Endothelial cell (in vitro differentiated cells): Measurements from ENCODE around the gene SLC35G4. TPM values are rescaled to one million over a fixed set of nuclear protein-coding genes. Genes with fewer than 3 reads are reported as not detected.

Source experiments
- DNase-seq: peaks from one replicate; pipeline ENCODE4 v3.0.0; 2021; ENCODE audit warnings: low spot score
- H3K27ac Mint-ChIP-seq: one replicate; pipeline ENCODE4 v1.8.0; 2021; ENCODE audit warnings: mixed read lengths, inconsistent platforms; ENCODE audit not compliant: unreplicated experiment
- H3K27me3 Mint-ChIP-seq: one replicate; pipeline ENCODE4 v1.8.0; 2021; ENCODE audit warnings: mild to moderate bottlenecking, moderate library complexity, mixed read lengths, inconsistent platforms; ENCODE audit not compliant: unreplicated experiment
- H3K36me3 Mint-ChIP-seq: one replicate; pipeline ENCODE4 v1.8.0; 2021; ENCODE audit warnings: mild to moderate bottlenecking, low read depth, mixed read lengths, inconsistent platforms; ENCODE audit not compliant: unreplicated experiment
- H3K4me1 Mint-ChIP-seq: one replicate; pipeline ENCODE4 v1.8.0; 2021; ENCODE audit warnings: mild to moderate bottlenecking, mixed read lengths, inconsistent platforms; ENCODE audit not compliant: unreplicated experiment
- H3K4me3 Mint-ChIP-seq: one replicate; pipeline ENCODE4 v1.8.0; 2021; ENCODE audit warnings: mild to moderate bottlenecking, mixed read lengths, inconsistent platforms; ENCODE audit not compliant: unreplicated experiment
- H3K9me3 Mint-ChIP-seq: one replicate; pipeline ENCODE4 v1.8.0; 2021; ENCODE audit warnings: mixed read lengths, inconsistent platforms; ENCODE audit not compliant: unreplicated experiment
- CTCF ChIP-seq: fragments of 200-600 bp; sonication (generic); IDR thresholded peaks from one replicate; pipeline ENCODE4 v1.5.0; 2021; ENCODE audit warnings: antibody characterized with exemption; ENCODE audit not compliant: unreplicated experiment
- total RNA-seq: library from RNA; stranded (reverse); fragmentation: NEBNext Ultra II Directional; extraction: Animal tissue kit (Norgen Biotek cat#: 25700); gene quantifications from one replicate; pipeline ENCODE4 v1.2.1, GENCODE V29; 2021; ENCODE audit not compliant: unreplicated experiment

The SLC35G4 gene
- total RNA-seq, 1 donor from 2014 or later, result not detected

GRCh38 chr18:11570073-11570588, 39.3 kb upstream of the SLC35G4 start:
- H3K4me3 Mint-ChIP-seq, result no peak overlapping the region
- TF ChIP-seq CTCF, result no peak
- no peak for DNase-seq
- no peaks in the 10 kb centered on the region for H3K4me1 Mint-ChIP-seq
- H3K27ac Mint-ChIP-seq, result no peak overlapping the region
- H3K27me3 Mint-ChIP-seq, result peaks cover 2% of the 10 kb centered on the region
- H3K36me3 Mint-ChIP-seq, result no peaks in the 10 kb centered on the region
- no peaks in the 10 kb centered on the region for H3K9me3 Mint-ChIP-seq

GRCh38 chr18:11570769-11571412, 38.5 kb upstream of the SLC35G4 start:
- H3K4me1 Mint-ChIP-seq, result no peaks in the 10 kb centered on the region
- H3K4me3 Mint-ChIP-seq, result no peak overlapping the region
- TF ChIP-seq CTCF, result peak; percentile 40
- H3K27me3 Mint-ChIP-seq, result peaks cover 2% of the 10 kb centered on the region
- DNase-seq, result no peak
- no peaks in the 10 kb centered on the region for H3K36me3 Mint-ChIP-seq
- no peaks in the 10 kb centered on the region for H3K9me3 Mint-ChIP-seq
- no peak overlapping the region for H3K27ac Mint-ChIP-seq

- no peaks in the 10 kb centered on the region for H3K4me1 Mint-ChIP-seq
- H3K27me3 Mint-ChIP-seq, result peaks cover under 1% of the 10 kb centered on the region
- no peak for DNase-seq
- no peak overlapping the region for H3K4me3 Mint-ChIP-seq
- TF ChIP-seq CTCF, result no peak
- H3K9me3 Mint-ChIP-seq, result no peaks in the 10 kb centered on the region
- no peak overlapping the region for H3K27ac Mint-ChIP-seq
- H3K36me3 Mint-ChIP-seq, result no peaks in the 10 kb centered on the region
Measured at GRCh38 chr18:11572201-11572600, 37.2 kb upstream of the SLC35G4 start.

- no peak for DNase-seq
- Mint-ChIP-seq H3K4me3 (no peak overlapping the region), H3K27ac (no peak overlapping the region), H3K36me3 (no peaks in the 10 kb centered on the region), H3K9me3 (no peaks in the 10 kb centered on the region), H3K27me3 (no peaks in the 10 kb centered on the region), H3K4me1 (peaks cover 2% of the 10 kb centered on the region)
- no peak for TF ChIP-seq CTCF
Measured at GRCh38 chr18:11574545-11574944, 34.9 kb upstream of the SLC35G4 start.

GRCh38 chr18:11577271-11578112, 31.9 kb upstream of the SLC35G4 start:
- no peak overlapping the region for H3K4me3 Mint-ChIP-seq
- peaks cover 2% of the 10 kb centered on the region for H3K4me1 Mint-ChIP-seq
- no peaks in the 10 kb centered on the region for H3K36me3 Mint-ChIP-seq
- H3K27me3 Mint-ChIP-seq, result no peaks in the 10 kb centered on the region
- no peak for DNase-seq
- H3K9me3 Mint-ChIP-seq, result no peaks in the 10 kb centered on the region
- no peak for TF ChIP-seq CTCF
- no peak overlapping the region for H3K27ac Mint-ChIP-seq
